Naive thymus-derived CD4-positive, alpha-beta T cell (primary cell): Measurements from ENCODE around the gene ASB1. TPM values are rescaled to one million over a fixed set of nuclear protein-coding genes. Genes with fewer than 3 reads are reported as not detected.
A peak's percentile ranks its signal among the peaks of the same experiment; 100 is the strongest.

Experiments
- ATAC-seq: fragments of 150-1000 bp; cut with Tn5 transposase; 2 replicates; pipeline ENCODE4 v1.10.0; 2021; ENCODE audit warnings: mild to moderate bottlenecking, moderate library complexity
- CTCF ChIA-PET: fragments of 350-600 bp; sonication (Branson Sonifier 250); formaldehyde crosslinking; loops from one replicate; lab custom pipeline; 2021; ENCODE audit warnings: antibody characterized with exemption; lab: Charles Lee
- POLR2A ChIA-PET: fragments of 350-600 bp; sonication (Branson Sonifier 250); formaldehyde crosslinking; loops from one replicate; lab custom pipeline; 2021; ENCODE audit warnings: antibody characterized with exemption, inconsistent platforms; lab: Charles Lee
- DNase-seq, 9 donors: peaks; one replicate each; pipeline versions ENCODE4 v3.0.0 to v3.0.0-alpha.2; 2020 to 2022; ENCODE audit warnings: mixed read lengths in 1 of 9
- H3K27ac ChIP-seq: one replicate; pipeline ENCODE4 v1.7.0; 2013; ENCODE audit warnings: mild to moderate bottlenecking, low read depth, low read length, moderate library complexity
- H3K27me3 ChIP-seq, 2 donors: one replicate each; pipeline ENCODE4 v1.7.0; 2013; ENCODE audit warnings: low read length in 2 of 2, mild to moderate bottlenecking in 2 of 2, moderate library complexity in 2 of 2; ENCODE audit not compliant: control insufficient read depth in 2 of 2, insufficient read depth in 2 of 2
- H3K36me3 ChIP-seq, 3 experiments: 1 replicate in 2 of 3; 2 replicates in 1 of 3; pipeline ENCODE4 v1.7.0; 2013; ENCODE audit warnings: low read length in 3 of 3, mild to moderate bottlenecking in 3 of 3, moderate library complexity in 1 of 3; ENCODE audit not compliant: insufficient read depth in 3 of 3, control insufficient read depth in 2 of 3
- H3K4me1 ChIP-seq, 2 donors: one replicate each; pipeline ENCODE4 v1.7.0; 2013; ENCODE audit warnings: low read length in 2 of 2, mild to moderate bottlenecking in 2 of 2, moderate library complexity in 1 of 2; ENCODE audit not compliant: control insufficient read depth in 2 of 2, insufficient read depth in 2 of 2
- H3K4me3 ChIP-seq: 2 replicates; pipeline ENCODE4 v1.7.0; 2013; ENCODE audit warnings: mild to moderate bottlenecking, low read length
- H3K9me3 ChIP-seq, 3 experiments: 1 replicate in 2 of 3; 2 replicates in 1 of 3; pipeline ENCODE4 v1.7.0; 2013; ENCODE audit warnings: low read length in 3 of 3; ENCODE audit not compliant: control insufficient read depth in 2 of 3
- H3K27ac Mint-ChIP-seq, 9 donors: one replicate each; pipeline ENCODE4 v1.8.0; 2020 to 2022; ENCODE audit warnings: mixed read lengths in 9 of 9, mild to moderate bottlenecking in 8 of 9, moderate library complexity in 5 of 9, inconsistent platforms in 2 of 9
- H3K27me3 Mint-ChIP-seq, 5 donors: one replicate each; pipeline ENCODE4 v1.8.0; 2021 to 2022; ENCODE audit warnings: mixed read lengths in 5 of 5, mild to moderate bottlenecking in 1 of 5
- H3K36me3 Mint-ChIP-seq, 5 donors: one replicate each; pipeline ENCODE4 v1.8.0; 2020 to 2022; ENCODE audit warnings: mixed read lengths in 5 of 5, mild to moderate bottlenecking in 3 of 5, inconsistent platforms in 1 of 5
- H3K4me1 Mint-ChIP-seq, 7 donors: one replicate each; pipeline ENCODE4 v1.8.0; 2020 to 2022; ENCODE audit warnings: mixed read lengths in 7 of 7, mild to moderate bottlenecking in 3 of 7, inconsistent platforms in 1 of 7
- H3K4me3 Mint-ChIP-seq, 10 donors: one replicate each; pipeline ENCODE4 v1.8.0; 2020 to 2022; ENCODE audit warnings: mild to moderate bottlenecking in 10 of 10, mixed read lengths in 10 of 10, moderate library complexity in 6 of 10, inconsistent platforms in 2 of 10
- H3K9me3 Mint-ChIP-seq, 11 donors: one replicate each; pipeline ENCODE4 v1.8.0; 2020 to 2022; ENCODE audit warnings: mixed read lengths in 11 of 11, mild to moderate bottlenecking in 4 of 11, inconsistent platforms in 1 of 11, moderate library complexity in 1 of 11
- intact Hi-C, 2 donors: fragments of 100-400 bp; cut with micrococcal nuclease; formaldehyde crosslinking; loops; one replicate each; pipeline ENCODE4 v1.15.1; 2023
- polyA plus RNA-seq, 2 donors: library from polyadenylated mRNA; unstranded; fragments of 300-500 nt; fragmentation: Illumina TruSeq; gene quantifications; one replicate each; pipeline ENCODE4 v1.2.3, GENCODE V29; 2021
- total RNA-seq, 6 experiments: library from RNA in 5 of 6; stranded (reverse) in 5 of 6; gene quantifications; 1 replicate in 5 of 6; 2 replicates in 1 of 6; pipeline ENCODE4 v1.2.3 and lab custom pipeline; 2021 to 2026

Gene ASB1
- total and polyA plus RNA-seq, 7 experiments from 2014 or later: 17.5 to 55.2 (median 29.3) TPM

GRCh38 chr2:238433300-238433915, 6.7 kb downstream of the ASB1 start:
- ChIA-PET POLR2A (no interaction called here), CTCF (interaction anchor here (0.6 kb wide), 1 partner anchor 27 kb away, joined by 5 read pairs; no protein-coding TSS in a partner anchor)
- H3K4me1 ChIP-seq: peaks cover 0 to 3% of the 10 kb centered on the region in 2 donors
- no peaks in the 10 kb centered on the region for H3K27me3 ChIP-seq
- DNase-seq: no peak
- Mint-ChIP-seq H3K36me3 (peaks cover 7 to 54% (median 40%) of the 10 kb centered on the region in 5 donors), H3K27me3 (no peaks in the 10 kb centered on the region), H3K27ac (peak overlapping the region in 3 of 9 donors; percentile 28 to 82 (median 36)), H3K4me1 (peaks cover 36 to 86% (median 82%) of the 10 kb centered on the region in 7 donors), H3K4me3 (peak overlapping the region in 1 of 10 donors; percentile 61), H3K9me3 (peaks cover 0 to 14% (median 3%) of the 10 kb centered on the region in 11 donors)
- H3K9me3 ChIP-seq: no peaks in the 10 kb centered on the region
- H3K4me3 ChIP-seq: no peak overlapping the region
- H3K27ac ChIP-seq: no peak overlapping the region
- intact Hi-C loops: no loop called here
- no peak for ATAC-seq
- H3K36me3 ChIP-seq: peaks cover 0 to 48% (median 4%) of the 10 kb centered on the region in 3 experiments

GRCh38 chr2:238433941-238434845, 7.5 kb downstream of the ASB1 start:
- peaks cover 0 to 14% (median 3%) of the 10 kb centered on the region in 11 donors for H3K9me3 Mint-ChIP-seq
- POLR2A ChIA-PET: no interaction called here

DNA sequence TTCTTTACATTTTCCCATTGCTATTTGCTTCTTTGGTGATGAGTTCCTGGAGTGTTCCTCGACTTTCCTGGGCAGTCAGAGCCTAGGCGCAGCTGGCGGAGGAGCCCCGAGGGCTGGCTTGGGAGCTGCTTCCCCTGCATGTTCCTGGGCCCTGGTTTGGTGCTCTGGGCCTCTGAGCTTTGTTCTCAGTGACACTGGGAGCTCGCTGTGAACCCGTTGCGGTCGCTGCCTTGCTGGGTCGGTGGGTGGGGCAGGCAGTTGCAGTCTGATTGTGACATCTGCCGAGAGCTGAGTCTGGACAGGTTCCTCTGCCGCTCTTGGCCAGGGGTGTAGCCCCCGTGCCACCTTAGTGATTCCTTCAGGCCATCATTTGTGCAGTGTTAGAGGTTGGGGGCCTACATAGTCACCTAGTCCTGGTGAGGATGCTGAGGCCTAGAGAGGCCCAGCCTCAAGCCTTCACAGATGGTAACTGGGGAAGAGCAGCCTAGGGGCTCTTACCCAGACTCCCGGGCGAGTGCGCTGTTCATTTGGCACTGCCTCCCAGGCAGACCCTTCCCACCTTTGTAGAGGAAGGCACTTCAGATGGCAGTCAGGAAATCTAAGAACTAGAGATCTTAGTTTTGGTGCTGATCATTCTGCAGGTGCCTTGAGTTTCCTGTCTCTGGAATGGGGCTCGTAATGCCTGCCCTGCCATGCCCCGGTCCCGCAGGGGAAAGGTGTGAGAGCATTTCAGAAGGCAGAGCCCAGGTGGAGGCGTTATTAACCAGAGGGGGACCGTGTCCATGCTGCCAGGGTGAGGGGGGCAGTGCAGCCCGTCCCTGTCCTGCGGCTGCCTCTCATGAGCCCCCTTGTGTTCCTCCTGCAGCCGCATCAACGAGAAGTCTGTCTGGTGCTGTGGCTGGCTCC, 8.4 kb downstream of the ASB1 start:
- H3K36me3 Mint-ChIP-seq: peaks cover 11 to 48% (median 40%) of the 10 kb centered on the region in 5 donors
- H3K27me3 Mint-ChIP-seq: no peaks in the 10 kb centered on the region
- CTCF ChIA-PET: no interaction called here
- Histone ChIP-seq H3K4me1 (peaks cover 3 to 12% of the 10 kb centered on the region in 2 donors), H3K27ac (no peak overlapping the region), H3K9me3 (no peaks in the 10 kb centered on the region), H3K27me3 (no peaks in the 10 kb centered on the region), H3K4me3 (no peak overlapping the region), H3K36me3 (peaks cover 0 to 61% (median 4%) of the 10 kb centered on the region in 3 experiments)
- no peak overlapping the region for H3K4me3 Mint-ChIP-seq
- H3K4me1 Mint-ChIP-seq: peaks cover 40 to 87% (median 84%) of the 10 kb centered on the region in 7 donors
- H3K27ac Mint-ChIP-seq: peak overlapping the region in 2 of 9 donors; percentile 29 to 36
- DNase-seq: no peak
- ATAC-seq: no peak
- POLR2A ChIA-PET: no interaction called here
- H3K9me3 Mint-ChIP-seq: peaks cover 0 to 11% (median 2%) of the 10 kb centered on the region in 11 donors
- intact Hi-C loops: no loop called here

More at GRCh38 chr2:238433941-238434845, 7.5 kb downstream of the ASB1 start:
- H3K4me1 ChIP-seq: peaks cover 3 to 5% of the 10 kb centered on the region in 2 donors
- H3K27me3 ChIP-seq: no peaks in the 10 kb centered on the region
- CTCF ChIA-PET: no interaction called here
- H3K27ac ChIP-seq: no peak overlapping the region
- no peak for ATAC-seq
- DNase-seq: no peak
- H3K36me3 ChIP-seq: peaks cover 0 to 53% (median 4%) of the 10 kb centered on the region in 3 experiments
- Mint-ChIP-seq H3K4me3 (peak overlapping the region in 2 of 10 donors; percentile 41 to 61), H3K36me3 (peaks cover 11 to 55% (median 43%) of the 10 kb centered on the region in 5 donors), H3K27ac (peak overlapping the region in 4 of 9 donors; percentile 11 to 86 (median 30)), H3K27me3 (no peaks in the 10 kb centered on the region), H3K4me1 (peaks cover 38 to 86% (median 82%) of the 10 kb centered on the region in 7 donors)
- no peak overlapping the region for H3K4me3 ChIP-seq
- no peaks in the 10 kb centered on the region for H3K9me3 ChIP-seq
- intact Hi-C loops: no loop called here

DNA sequence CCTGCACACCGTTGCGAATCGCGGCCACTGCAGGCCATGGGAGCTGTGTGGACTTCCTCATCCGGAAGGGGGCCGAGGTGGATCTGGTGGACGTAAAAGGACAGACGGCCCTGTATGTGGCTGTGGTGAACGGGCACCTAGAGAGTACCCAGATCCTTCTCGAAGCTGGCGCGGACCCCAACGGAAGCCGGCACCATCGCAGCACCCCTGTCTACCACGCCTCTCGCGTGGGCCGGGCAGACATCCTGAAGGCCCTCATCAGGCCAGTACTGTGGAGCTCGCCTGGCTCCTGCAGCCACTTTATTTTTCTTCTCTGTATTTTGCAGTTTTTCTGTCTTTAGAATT, 9.0 kb downstream of the ASB1 start:
- peaks cover 6 to 42% (median 39%) of the 10 kb centered on the region in 5 donors for H3K36me3 Mint-ChIP-seq
- H3K4me3 ChIP-seq: no peak overlapping the region

DNA sequence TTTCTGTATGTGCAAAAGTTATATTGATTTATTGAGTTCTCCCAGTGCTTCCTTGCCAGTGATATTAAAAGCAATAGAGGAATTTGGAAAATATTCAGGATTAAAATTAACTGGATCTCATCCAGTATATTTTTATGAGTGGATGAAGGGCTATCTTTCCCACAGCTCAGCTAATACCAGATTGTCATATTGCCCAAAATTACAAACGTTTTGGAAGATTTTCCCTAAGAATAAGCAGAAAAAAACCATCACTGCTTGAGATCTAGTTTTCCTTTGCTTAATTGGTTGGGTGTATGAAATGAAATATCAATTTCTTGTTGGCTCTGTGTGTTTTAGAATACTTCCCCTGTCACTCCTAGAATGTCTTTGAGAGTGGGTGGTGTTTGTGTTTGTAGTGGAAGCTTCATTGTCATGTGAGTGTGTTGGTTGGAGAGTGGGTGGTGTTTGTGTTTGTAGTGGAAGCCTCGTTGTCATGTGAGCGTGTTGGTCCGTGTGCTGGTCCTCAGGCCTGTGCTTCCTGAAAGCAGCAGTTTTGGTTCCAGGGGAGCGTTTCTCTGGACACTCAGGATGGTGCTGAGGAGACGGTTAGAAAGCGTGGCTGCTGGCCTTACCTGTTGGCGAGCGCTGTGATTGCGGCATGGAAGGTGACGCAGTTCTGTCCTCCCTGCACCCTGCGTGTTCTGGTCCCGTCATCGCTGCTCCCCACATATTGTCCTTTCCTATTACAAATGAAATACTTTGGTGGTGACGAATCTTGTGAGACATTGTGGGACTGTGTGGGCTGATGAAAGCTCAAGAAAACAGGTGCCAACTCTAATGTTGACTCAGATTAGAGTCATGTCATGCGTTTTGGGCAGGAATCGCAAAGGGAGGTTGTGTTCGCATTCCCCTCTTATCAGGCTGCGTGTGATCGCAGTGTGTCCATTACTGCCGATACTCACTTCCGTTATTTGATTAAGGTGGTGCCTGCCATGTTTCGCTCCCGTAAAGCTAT, 12.4 kb downstream of the ASB1 start:
- ChIA-PET POLR2A (interaction anchor here (0.6 kb wide), 1 partner anchor 51 kb away, joined by 4 read pairs; no protein-coding TSS in a partner anchor), CTCF (no interaction called here)
- ATAC-seq: peak; percentile 42
- peaks cover 10 to 12% of the 10 kb centered on the region in 2 donors for H3K4me1 ChIP-seq
- peak in 1 of 9 donors; percentile 52 for DNase-seq
- H3K27me3 Mint-ChIP-seq: no peaks in the 10 kb centered on the region
- H3K4me1 Mint-ChIP-seq: peaks cover 32 to 82% (median 79%) of the 10 kb centered on the region in 7 donors
- H3K27me3 ChIP-seq: no peaks in the 10 kb centered on the region
- peak overlapping the region; percentile 8 for H3K4me3 ChIP-seq
- H3K4me3 Mint-ChIP-seq: peak overlapping the region in 9 of 10 donors; percentile 2 to 46 (median 12)
- H3K36me3 ChIP-seq: peaks cover 0 to 56% (median 4%) of the 10 kb centered on the region in 3 experiments
- H3K36me3 Mint-ChIP-seq: peaks cover 6 to 36% (median 29%) of the 10 kb centered on the region in 5 donors
- no peaks in the 10 kb centered on the region for H3K9me3 ChIP-seq
- no peak overlapping the region for H3K27ac ChIP-seq
- H3K27ac Mint-ChIP-seq: peak overlapping the region in 8 of 9 donors; percentile 5 to 69 (median 50)
- H3K9me3 Mint-ChIP-seq: no peaks in the 10 kb centered on the region
- intact Hi-C loops: no loop called here

More for the DNA sequence above, 9.0 kb downstream of the ASB1 start:
- Mint-ChIP-seq H3K4me3 (no peak overlapping the region), H3K9me3 (peaks cover 0 to 6% (median 0%) of the 10 kb centered on the region in 11 donors), H3K27ac (peak overlapping the region in 2 of 9 donors; percentile 36 to 58), H3K4me1 (peaks cover 40 to 87% (median 84%) of the 10 kb centered on the region in 7 donors), H3K27me3 (no peaks in the 10 kb centered on the region)
- Histone ChIP-seq H3K36me3 (peaks cover 0 to 61% (median 4%) of the 10 kb centered on the region in 3 experiments), H3K4me1 (peaks cover 8 to 12% of the 10 kb centered on the region in 2 donors), H3K9me3 (no peaks in the 10 kb centered on the region), H3K27me3 (no peaks in the 10 kb centered on the region), H3K27ac (no peak overlapping the region)
- ChIA-PET POLR2A (interaction anchor here (0.6 kb wide), 1 partner anchor 8 kb away, joined by 4 read pairs; no protein-coding TSS in a partner anchor), CTCF (no interaction called here)
- DNase-seq (no peak), ATAC-seq (no peak)
- intact Hi-C loops: no loop called here
